Hematopoietic multipotent progenitor cell treated with erythropoietin and hydrocortisone succinate and interleukin-3 and kit ligand, for 8 days (in vitro differentiated cells): Measurements from ENCODE around the gene EVI5L.

Experiments used
- DNase-seq: peaks from one replicate; pipeline ENCODE4 v3.0.0-alpha.2; 2015

EVI5L gene

GRCh38 chr19:7874897-7875273, 44.9 kb downstream of the EVI5L start:
- no peak for DNase-seq

GRCh38 chr19:7877249-7877836, 47.3 kb downstream of the EVI5L start:
- no peak for DNase-seq

- DNase-seq, result no peak
Measured at GRCh38 chr19:7879111-7879807, 49.2 kb downstream of the EVI5L start.

GRCh38 chr19:7879836-7880235, 49.8 kb downstream of the EVI5L start:
- no peak for DNase-seq

GRCh38 chr19:7881910-7882309, 51.9 kb downstream of the EVI5L start:
- no peak for DNase-seq

- no peak for DNase-seq
Measured at GRCh38 chr19:7883105-7883504, 53.1 kb downstream of the EVI5L start.

- no peak for DNase-seq
Measured at GRCh38 chr19:7883796-7884570, 54.0 kb downstream of the EVI5L start.

GRCh38 chr19:7885818-7886217, 55.8 kb downstream of the EVI5L start:
- no peak for DNase-seq

GRCh38 chr19:7887408-7888144, 57.6 kb downstream of the EVI5L start:
- DNase-seq, result no peak

- DNase-seq, result peak; percentile 14
Measured at GRCh38 chr19:7888145-7888825, 58.3 kb downstream of the EVI5L start, which contains the start of gene LRRC8E. TSS of gene LRRC8E (plus strand) at chr19:7888510. CDS start at chr19:7895604, 7,094 bp downstream.

GRCh38 chr19:7888826-7889217, 58.8 kb downstream of the EVI5L start:
- no peak for DNase-seq

- DNase-seq, result peak; percentile 36
Measured at GRCh38 chr19:7893362-7894101, 63.5 kb downstream of the EVI5L start.

- no peak for DNase-seq
Measured at GRCh38 chr19:7894612-7895309, 64.7 kb downstream of the EVI5L start.

- DNase-seq, result no peak
Measured at GRCh38 chr19:7895565-7895964, 65.5 kb downstream of the EVI5L start.

- DNase-seq, result no peak
Measured at GRCh38 chr19:7897292-7897691, 67.3 kb downstream of the EVI5L start.

- DNase-seq, result no peak
Measured at GRCh38 chr19:7898967-7899366, 68.9 kb downstream of the EVI5L start.

- DNase-seq, result no peak
Measured at GRCh38 chr19:7899751-7900378, 69.8 kb downstream of the EVI5L start.

GRCh38 chr19:7900401-7900870, 70.4 kb downstream of the EVI5L start:
- DNase-seq, result no peak

GRCh38 chr19:7900931-7901330, 70.9 kb downstream of the EVI5L start:
- DNase-seq, result no peak

GRCh38 chr19:7901337-7901736, 71.3 kb downstream of the EVI5L start:
- DNase-seq, result no peak

GRCh38 chr19:7902796-7903243, 72.8 kb downstream of the EVI5L start:
- no peak for DNase-seq
